MM.1S (cell line): ENCODE measurements around the gene MYBPC2.

Experiments
- CTCF ChIP-seq: fragments of 300-600 bp; sonication (generic); IDR thresholded peaks from 2 replicates; pipeline ENCODE4 v1.5.1; 2016; ENCODE audit warnings: antibody characterized with exemption, low read length, mixed read lengths
- EZH2 ChIP-seq: fragments of 300-600 bp; sonication (generic); optimal IDR thresholded peaks from 2 replicates; pipeline ENCODE3; 2017; ENCODE audit warnings: low read depth, mild to moderate bottlenecking, antibody characterized with exemption, low read length, mixed read lengths
- EZH2phosphoT487 ChIP-seq: fragments of 300-600 bp; sonication (generic); IDR thresholded peaks from 2 replicates; pipeline ENCODE4 v1.6.1; 2018; ENCODE audit warnings: antibody characterized with exemption, low read length

DNA sequence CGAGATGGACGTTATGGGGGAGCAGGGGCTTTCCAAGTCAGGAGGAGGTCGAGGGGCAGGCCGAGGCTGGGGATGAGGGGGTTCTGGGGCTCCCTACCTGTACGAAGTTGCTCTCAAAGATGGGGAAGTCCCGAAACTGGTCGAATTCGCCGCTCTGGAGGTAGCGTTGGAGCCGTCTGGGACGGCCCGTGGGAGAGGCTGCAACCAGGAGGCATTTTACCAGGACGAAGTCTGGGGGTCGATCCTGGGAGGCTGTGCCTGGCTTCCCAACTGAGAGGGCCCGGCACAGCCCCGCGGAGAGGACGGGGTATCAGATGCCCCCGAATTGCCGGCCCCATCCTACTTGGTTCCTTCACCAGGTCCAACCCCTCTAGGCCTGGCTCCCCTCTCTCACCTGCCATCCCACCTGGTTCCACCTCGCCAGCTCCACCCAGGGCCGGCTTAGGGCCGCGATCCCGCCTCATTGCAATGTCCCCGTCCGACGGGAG lies 43.1 kb downstream of the MYBPC2 start:
- TF ChIP-seq EZH2phosphoT487 (no peak), CTCF (no peak), EZH2 (no peak)
